Measurements from ENCODE around the gene GPRC5B.

Gene GPRC5B

DNA sequence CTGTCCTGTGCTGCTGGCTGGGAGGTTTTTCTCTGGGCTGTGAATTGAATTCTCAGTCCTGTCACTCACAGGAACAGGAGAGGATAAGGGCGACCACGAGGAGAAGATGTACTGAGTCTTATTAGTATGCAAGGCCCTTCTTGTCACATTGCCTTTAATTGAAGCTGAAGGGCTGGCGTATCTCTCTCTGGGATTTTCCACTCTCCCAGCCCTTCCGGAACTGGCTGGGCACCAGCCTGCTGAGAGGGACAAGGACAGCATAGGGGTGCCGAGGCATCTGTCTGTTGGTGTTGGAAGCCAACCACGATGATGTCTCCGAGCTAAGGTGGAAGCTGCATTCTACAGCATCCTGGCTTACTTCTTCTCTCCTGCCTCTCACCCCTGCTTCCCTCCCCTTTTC lies 33.2 kb downstream of the GPRC5B start:
- TF ChIP-seq, protein P1, sequence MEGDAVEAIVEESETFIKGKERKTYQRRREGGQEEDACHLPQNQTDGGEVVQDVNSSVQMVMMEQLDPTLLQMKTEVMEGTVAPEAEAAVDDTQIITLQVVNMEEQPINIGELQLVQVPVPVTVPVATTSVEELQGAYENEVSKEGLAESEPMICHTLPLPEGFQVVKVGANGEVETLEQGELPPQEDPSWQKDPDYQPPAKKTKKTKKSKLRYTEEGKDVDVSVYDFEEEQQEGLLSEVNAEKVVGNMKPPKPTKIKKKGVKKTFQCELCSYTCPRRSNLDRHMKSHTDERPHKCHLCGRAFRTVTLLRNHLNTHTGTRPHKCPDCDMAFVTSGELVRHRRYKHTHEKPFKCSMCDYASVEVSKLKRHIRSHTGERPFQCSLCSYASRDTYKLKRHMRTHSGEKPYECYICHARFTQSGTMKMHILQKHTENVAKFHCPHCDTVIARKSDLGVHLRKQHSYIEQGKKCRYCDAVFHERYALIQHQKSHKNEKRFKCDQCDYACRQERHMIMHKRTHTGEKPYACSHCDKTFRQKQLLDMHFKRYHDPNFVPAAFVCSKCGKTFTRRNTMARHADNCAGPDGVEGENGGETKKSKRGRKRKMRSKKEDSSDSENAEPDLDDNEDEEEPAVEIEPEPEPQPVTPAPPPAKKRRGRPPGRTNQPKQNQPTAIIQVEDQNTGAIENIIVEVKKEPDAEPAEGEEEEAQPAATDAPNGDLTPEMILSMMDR (IDR thresholded peaks at IDR 0.05) = no peak

DNA sequence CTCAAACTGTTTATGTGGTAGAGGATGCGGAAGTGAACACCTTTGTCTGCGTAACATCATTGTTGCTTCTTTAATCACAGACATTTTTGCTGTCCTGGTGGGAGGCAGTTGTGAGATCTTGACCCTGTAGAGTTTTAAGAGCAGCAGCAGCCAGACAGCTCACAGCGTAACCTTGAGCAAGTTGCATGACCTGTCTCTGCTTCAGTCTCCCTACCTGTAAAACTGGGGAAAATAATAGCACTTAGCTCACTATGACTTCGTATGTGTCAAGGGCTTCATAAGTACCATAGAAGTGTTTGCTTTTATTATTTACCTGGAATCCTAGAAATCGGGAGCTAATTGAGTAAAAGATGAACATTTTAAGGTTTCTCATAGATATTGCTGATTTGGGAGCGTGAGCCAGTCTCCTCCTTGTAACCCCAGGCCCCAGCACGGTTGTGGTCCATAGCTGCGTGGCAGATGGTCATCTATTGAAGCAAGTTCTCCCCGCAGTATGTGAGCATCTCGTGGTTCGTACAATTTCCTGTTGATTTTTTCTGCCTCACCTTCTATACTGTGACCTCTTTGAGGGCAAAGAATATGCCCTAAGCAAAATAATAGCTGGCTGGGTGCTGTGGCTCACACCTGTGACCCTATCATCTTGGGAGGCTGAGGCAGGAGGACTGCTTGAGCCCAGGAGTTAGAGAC lies 34.4 kb downstream of the GPRC5B start:
- TF ChIP-seq, protein P1 (IDR thresholded peaks at IDR 0.05) = no peak

DNA sequence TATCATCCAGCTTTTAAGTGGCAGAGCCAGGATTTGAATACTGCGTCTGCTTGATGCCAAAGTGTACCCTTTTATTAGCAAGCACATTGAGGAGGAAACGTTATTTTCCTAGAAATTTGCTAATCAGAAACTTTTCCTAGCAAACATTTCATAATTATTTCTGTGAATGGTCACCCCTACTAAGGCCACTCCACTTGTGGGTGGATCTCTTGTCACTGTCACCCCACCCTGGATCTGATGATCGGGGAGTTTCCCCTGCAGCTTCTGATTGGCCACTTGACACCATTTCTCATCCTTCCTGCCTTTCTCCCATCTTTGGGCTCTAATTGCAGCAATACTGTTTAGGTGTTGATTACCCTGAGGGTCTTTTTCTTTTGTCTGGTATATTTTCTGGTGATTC lies 35.9 kb downstream of the GPRC5B start:
- TF ChIP-seq, protein P1 (IDR thresholded peaks at IDR 0.05) = no peak

DNA sequence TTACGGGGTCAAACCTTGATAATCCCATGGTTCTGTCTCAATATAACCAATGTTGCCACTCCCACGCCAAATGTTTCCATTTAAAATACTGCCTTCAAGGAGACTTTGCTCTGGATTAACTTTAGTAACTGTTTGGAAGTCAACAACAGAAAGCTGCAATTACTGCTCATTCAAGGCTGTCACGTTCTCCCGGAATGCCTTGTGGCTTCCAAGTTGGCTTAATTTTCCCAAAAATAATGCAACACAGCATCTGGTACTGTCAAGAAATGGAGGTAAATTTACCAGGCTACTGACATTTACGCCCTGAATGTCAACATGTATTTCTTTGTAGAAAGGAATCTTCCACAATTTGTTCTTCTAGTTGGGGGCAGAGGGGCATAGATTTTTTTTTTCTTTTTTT lies 38.2 kb downstream of the GPRC5B start:
- TF ChIP-seq, protein P1 (IDR thresholded peaks at IDR 0.05) = no peak

DNA sequence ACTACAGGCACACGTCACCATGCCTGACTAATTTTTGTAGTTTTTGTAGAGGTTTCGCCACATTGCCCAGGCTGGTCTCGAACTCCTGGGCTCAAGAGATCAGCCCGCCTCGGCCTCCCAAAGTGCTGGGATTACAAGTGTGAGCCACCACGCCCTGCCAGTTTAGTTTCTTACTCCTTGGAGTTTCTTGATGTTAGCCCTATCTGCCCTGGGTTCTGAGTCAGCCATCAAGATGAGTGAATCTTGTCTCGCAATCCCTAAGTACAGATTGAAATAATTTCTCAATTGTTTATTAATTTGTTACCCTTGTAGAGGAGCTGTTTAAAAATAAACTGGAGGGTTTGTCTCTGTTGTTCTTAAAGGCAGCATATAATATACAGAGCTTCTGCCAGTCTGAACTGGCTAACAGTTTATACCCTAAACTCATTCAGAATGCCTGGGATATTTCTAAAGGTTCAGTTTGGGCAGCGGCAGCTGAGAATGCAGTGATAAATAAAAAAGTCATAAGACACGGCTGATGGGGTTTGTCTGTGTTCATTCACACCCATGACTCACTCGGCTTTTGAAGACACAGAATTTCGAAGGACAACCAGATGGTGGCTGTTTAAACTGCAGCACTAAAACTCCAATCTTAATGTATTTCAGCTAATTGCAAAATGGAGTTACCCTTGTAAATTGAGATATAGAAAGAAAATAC lies 39.6 kb downstream of the GPRC5B start:
- TF ChIP-seq, protein P1 (IDR thresholded peaks at IDR 0.05) = no peak

DNA sequence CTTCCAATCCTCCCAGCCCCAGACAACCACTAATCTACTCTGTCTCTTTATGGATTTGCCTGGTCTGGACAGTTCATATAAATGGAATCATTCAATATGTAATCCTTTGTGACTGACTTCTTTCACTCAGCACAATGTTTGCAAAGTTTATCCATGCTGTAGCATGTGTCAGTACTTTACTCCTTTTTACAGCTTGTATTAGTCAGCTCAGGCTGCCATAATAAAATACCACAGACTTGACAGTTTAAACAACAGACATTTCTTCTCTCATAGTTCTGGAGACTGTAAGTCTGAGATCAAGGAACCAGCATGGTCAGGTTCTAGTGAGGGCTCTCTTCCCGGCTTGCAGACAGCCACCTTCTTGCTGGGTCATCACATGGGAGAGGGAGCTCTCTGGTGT lies 41.3 kb downstream of the GPRC5B start:
- TF ChIP-seq, protein P1 (IDR thresholded peaks at IDR 0.05) = no peak

DNA sequence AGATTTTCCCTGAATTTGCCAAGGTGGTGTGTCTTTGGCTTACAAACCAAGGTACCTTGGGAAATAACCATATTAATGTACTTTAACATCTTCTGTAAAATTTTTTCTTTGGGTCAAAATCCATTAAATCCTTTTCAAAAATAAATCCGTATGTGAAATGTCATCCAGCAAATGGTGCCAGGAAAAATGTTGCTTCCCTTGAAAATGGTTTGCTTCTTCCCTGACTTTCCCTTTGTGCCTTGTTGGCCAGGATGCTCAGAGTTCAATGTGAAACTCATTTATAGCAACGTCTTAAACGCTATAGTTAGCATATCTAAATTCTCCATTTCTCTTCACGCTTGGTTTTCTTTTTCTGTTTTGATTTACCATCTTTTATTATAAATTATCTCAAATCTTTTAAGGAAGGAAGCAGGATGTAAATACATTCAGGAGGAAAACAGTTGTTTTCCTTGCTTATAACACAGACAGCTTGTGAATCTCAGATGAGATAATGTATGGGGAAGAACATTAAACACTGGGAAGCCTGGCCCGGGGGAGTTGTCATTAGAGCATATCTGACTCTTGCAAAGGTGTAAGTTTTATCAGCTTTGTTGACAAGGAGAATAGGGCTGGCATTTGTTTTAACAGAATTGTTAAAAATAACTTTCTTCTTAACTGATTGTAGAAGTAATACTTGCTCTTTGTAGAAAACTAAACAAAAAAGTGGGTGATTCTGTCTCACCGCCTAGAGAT lies 42.1 kb downstream of the GPRC5B start:
- TF ChIP-seq, protein P1 (IDR thresholded peaks at IDR 0.05) = no peak

Measured in LNCAP (cell line).